WTC11 (cell line): ENCODE data around the gene CXXC1. TPM values are rescaled to one million over a fixed set of nuclear protein-coding genes. Genes with fewer than 3 reads are reported as not detected.
A peak's percentile ranks its signal among the peaks of the same experiment; 100 is the strongest.

Experiments used
- ATAC-seq: fragments of 200-7000 bp; cut with Tn5 transposase; 2 replicates; pipeline ENCODE4 v1.10.0; 2021; ENCODE audit warnings: mild to moderate bottlenecking, moderate library complexity
- CTCF ChIA-PET: fragments of 300-600 bp; sonication (Branson Sonifier 250); formaldehyde crosslinking; loops from one replicate; lab custom pipeline; 2021; ENCODE audit warnings: antibody characterized with exemption; lab: Charles Lee
- POLR2A ChIA-PET: fragments of 350-600 bp; sonication (Branson Sonifier 250); formaldehyde crosslinking; loops from one replicate; lab custom pipeline; 2021; ENCODE audit warnings: antibody characterized with exemption; lab: Charles Lee
- DNase-seq: peaks from one replicate; pipeline ENCODE4 v3.0.0; 2021; ENCODE audit warnings: low spot score
- H3K27ac Mint-ChIP-seq: 2 replicates; pipeline ENCODE4 v1.8.0; 2021; ENCODE audit warnings: mixed read lengths
- H3K27me3 Mint-ChIP-seq: 2 replicates; pipeline ENCODE4 v1.8.0; 2021; ENCODE audit warnings: low read depth, mild to moderate bottlenecking, moderate library complexity, mixed read lengths
- H3K36me3 Mint-ChIP-seq: 2 replicates; pipeline ENCODE4 v1.8.0; 2021; ENCODE audit warnings: mixed read lengths
- H3K4me1 Mint-ChIP-seq: 2 replicates; pipeline ENCODE4 v1.8.0; 2022; ENCODE audit warnings: mixed read lengths
- H3K4me3 Mint-ChIP-seq: 2 replicates; pipeline ENCODE4 v1.8.0; 2021; ENCODE audit warnings: mild to moderate bottlenecking, moderate library complexity, mixed read lengths
- H3K9me3 Mint-ChIP-seq: 2 replicates; pipeline ENCODE4 v1.8.0; 2021; ENCODE audit warnings: mixed read lengths
- ATF2 ChIP-seq: sonication (generic); formaldehyde crosslinking; IDR thresholded peaks from 2 replicates; pipeline ENCODE4 v1.8.1; 2022; ENCODE audit warnings: low read depth, missing genetic modification reagents, borderline replicate concordance
- CBFB ChIP-seq: sonication (generic); formaldehyde crosslinking; IDR thresholded peaks from 2 replicates; pipeline ENCODE4 v1.8.1; 2022; ENCODE audit warnings: mild to moderate bottlenecking, low read depth, missing genetic modification reagents
- ERG ChIP-seq: fragments of 250-450 bp; sonication (Bioruptor Pico); IDR thresholded peaks from 2 replicates; pipeline ENCODE4 v1.8.0; 2021; ENCODE audit warnings: mild to moderate bottlenecking
- ETV6 ChIP-seq: sonication (generic); formaldehyde crosslinking; IDR thresholded peaks from 2 replicates; pipeline ENCODE4 v1.8.1; 2022; ENCODE audit warnings: mild to moderate bottlenecking, missing genetic modification reagents
- JAZF1 ChIP-seq: fragments of 250-450 bp; sonication (Bioruptor Pico); IDR thresholded peaks from 2 replicates; pipeline ENCODE4 v1.9.0; 2021; ENCODE audit warnings: moderate library complexity, mild to moderate bottlenecking, inconsistent platforms
- JUN ChIP-seq: sonication (generic); formaldehyde crosslinking; IDR thresholded peaks from 2 replicates; pipeline ENCODE4 v1.8.0; 2023; ENCODE audit warnings: mild to moderate bottlenecking, missing genetic modification reagents
- PRRX2 ChIP-seq: fragments of 250-450 bp; sonication (Bioruptor Pico); IDR thresholded peaks from 2 replicates; pipeline ENCODE4 v1.8.0; 2021; ENCODE audit warnings: mild to moderate bottlenecking
- SMAD4 ChIP-seq: sonication (generic); formaldehyde crosslinking; IDR thresholded peaks from 2 replicates; pipeline ENCODE4 v1.8.0; 2022; ENCODE audit warnings: mild to moderate bottlenecking, missing genetic modification reagents
- TEAD1 ChIP-seq: sonication (generic); formaldehyde crosslinking; IDR thresholded peaks from 2 replicates; pipeline ENCODE4 v1.8.0; 2022; ENCODE audit warnings: mild to moderate bottlenecking, missing genetic modification reagents
- ZMAT4 ChIP-seq: fragments of 250-450 bp; sonication (Bioruptor Pico); IDR thresholded peaks from 2 replicates; pipeline ENCODE4 v1.9.0; 2021; ENCODE audit warnings: mild to moderate bottlenecking
- ZNF396 ChIP-seq: fragments of 250-450 bp; sonication (Bioruptor Pico); IDR thresholded peaks from 2 replicates; pipeline ENCODE4 v1.8.0; 2021; ENCODE audit warnings: mild to moderate bottlenecking, moderate library complexity, borderline replicate concordance
- ZNF425 ChIP-seq: fragments of 250-450 bp; sonication (Bioruptor Pico); conservative IDR thresholded peaks from 2 replicates; pipeline ENCODE4 v1.9.0; 2021; ENCODE audit warnings: mild to moderate bottlenecking
- total RNA-seq: library from RNA; stranded (reverse); gene quantifications from 3 replicates; pipeline ENCODE4 v1.2.3, GENCODE V29; 2021
- TF ChIP-seq, protein P1 (sequence below): fragments of 200-600 bp; IDR thresholded peaks from 2 replicates; pipeline ENCODE4 v1.8.0; 2022; ENCODE audit warnings: antibody characterized with exemption
- TF ChIP-seq, protein P2 (sequence below): sonication (generic); formaldehyde crosslinking; conservative IDR thresholded peaks from 2 replicates; pipeline ENCODE4 v1.8.1; 2022; ENCODE audit warnings: mild to moderate bottlenecking, missing genetic modification reagents
- TF ChIP-seq, protein P3 (sequence below): sonication (generic); formaldehyde crosslinking; IDR thresholded peaks from 2 replicates; pipeline ENCODE4 v1.8.0; 2023; ENCODE audit warnings: missing genetic modification reagents
- TF ChIP-seq, protein P4 (sequence below): sonication (generic); formaldehyde crosslinking; conservative IDR thresholded peaks from 2 replicates; pipeline ENCODE4 v1.8.1; 2023; ENCODE audit warnings: mild to moderate bottlenecking, low read depth, missing genetic modification reagents, moderate library complexity
- TF ChIP-seq, protein P5 (sequence below): fragments of 250-450 bp; sonication (Bioruptor Pico); IDR thresholded peaks from 2 replicates; pipeline ENCODE4 v1.9.0; 2021; ENCODE audit warnings: mild to moderate bottlenecking
- TF ChIP-seq, protein P6 (sequence below): sonication (generic); formaldehyde crosslinking; IDR thresholded peaks from 2 replicates; pipeline ENCODE4 v1.8.0; 2022; ENCODE audit warnings: mild to moderate bottlenecking, missing genetic modification reagents

The CXXC1 gene
- total RNA-seq, 1 experiment from 2014 or later: 94.5 TPM

- Mint-ChIP-seq H3K27ac (no peak overlapping the region), H3K9me3 (peaks cover 63% of the 10 kb centered on the region), H3K36me3 (peaks cover 38% of the 10 kb centered on the region), H3K4me1 (no peaks in the 10 kb centered on the region), H3K4me3 (no peak overlapping the region), H3K27me3 (peaks cover 20% of the 10 kb centered on the region)
- no peak for DNase-seq
- CTCF ChIA-PET: no interaction called here
- no peak for TF ChIP-seq JAZF1 (CRISPR knock-in tag)
- no peak for TF ChIP-seq ATF2
- TF ChIP-seq ZNF396 (CRISPR knock-in tag): no peak
- TF ChIP-seq, protein P1, sequence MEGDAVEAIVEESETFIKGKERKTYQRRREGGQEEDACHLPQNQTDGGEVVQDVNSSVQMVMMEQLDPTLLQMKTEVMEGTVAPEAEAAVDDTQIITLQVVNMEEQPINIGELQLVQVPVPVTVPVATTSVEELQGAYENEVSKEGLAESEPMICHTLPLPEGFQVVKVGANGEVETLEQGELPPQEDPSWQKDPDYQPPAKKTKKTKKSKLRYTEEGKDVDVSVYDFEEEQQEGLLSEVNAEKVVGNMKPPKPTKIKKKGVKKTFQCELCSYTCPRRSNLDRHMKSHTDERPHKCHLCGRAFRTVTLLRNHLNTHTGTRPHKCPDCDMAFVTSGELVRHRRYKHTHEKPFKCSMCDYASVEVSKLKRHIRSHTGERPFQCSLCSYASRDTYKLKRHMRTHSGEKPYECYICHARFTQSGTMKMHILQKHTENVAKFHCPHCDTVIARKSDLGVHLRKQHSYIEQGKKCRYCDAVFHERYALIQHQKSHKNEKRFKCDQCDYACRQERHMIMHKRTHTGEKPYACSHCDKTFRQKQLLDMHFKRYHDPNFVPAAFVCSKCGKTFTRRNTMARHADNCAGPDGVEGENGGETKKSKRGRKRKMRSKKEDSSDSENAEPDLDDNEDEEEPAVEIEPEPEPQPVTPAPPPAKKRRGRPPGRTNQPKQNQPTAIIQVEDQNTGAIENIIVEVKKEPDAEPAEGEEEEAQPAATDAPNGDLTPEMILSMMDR: no peak
- no peak for TF ChIP-seq SMAD4 (CRISPR knock-in tag)
- TF ChIP-seq, protein P2, sequence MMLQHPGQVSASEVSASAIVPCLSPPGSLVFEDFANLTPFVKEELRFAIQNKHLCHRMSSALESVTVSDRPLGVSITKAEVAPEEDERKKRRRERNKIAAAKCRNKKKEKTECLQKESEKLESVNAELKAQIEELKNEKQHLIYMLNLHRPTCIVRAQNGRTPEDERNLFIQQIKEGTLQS (CRISPR knock-in tag): no peak
- ATAC-seq: no peak
- POLR2A ChIA-PET: no interaction called here
These were observed 47.4 kb downstream of the CXXC1 start for GRCh38 chr18:50240080-50240563.

GRCh38 chr18:50232419-50232818 lies 55.1 kb downstream of the CXXC1 start:
- H3K27me3 Mint-ChIP-seq: peaks cover 19% of the 10 kb centered on the region
- CTCF ChIA-PET: interaction anchor here (0.9 to 2.3 kb wide), 4 partner anchors 14 to 36 kb away, joined by 3 to 7 read pairs (median 4); no protein-coding TSS in a partner anchor
- ATAC-seq (peak; percentile 47), DNase-seq (no peak)
- POLR2A ChIA-PET: no interaction called here
- peaks cover 34% of the 10 kb centered on the region for H3K9me3 Mint-ChIP-seq
- peaks cover 11% of the 10 kb centered on the region; the same call in 1 of the 2 replicates for H3K36me3 Mint-ChIP-seq
- no peak overlapping the region; the same call in 1 of the 2 replicates for H3K27ac Mint-ChIP-seq
- H3K4me1 Mint-ChIP-seq: peaks cover 11% of the 10 kb centered on the region
- no peak overlapping the region for H3K4me3 Mint-ChIP-seq
- TF ChIP-seq PRRX2 (no peak), ZNF425 (no peak), ATF2 (no peak), ZMAT4 (CRISPR knock-in tag) (no peak), TEAD1 (CRISPR knock-in tag) (no peak), ETV6 (CRISPR knock-in tag) (no peak), ERG (CRISPR knock-in tag) (no peak), CBFB (CRISPR knock-in tag) (no peak), JUN (no peak)
- TF ChIP-seq, protein P3, sequence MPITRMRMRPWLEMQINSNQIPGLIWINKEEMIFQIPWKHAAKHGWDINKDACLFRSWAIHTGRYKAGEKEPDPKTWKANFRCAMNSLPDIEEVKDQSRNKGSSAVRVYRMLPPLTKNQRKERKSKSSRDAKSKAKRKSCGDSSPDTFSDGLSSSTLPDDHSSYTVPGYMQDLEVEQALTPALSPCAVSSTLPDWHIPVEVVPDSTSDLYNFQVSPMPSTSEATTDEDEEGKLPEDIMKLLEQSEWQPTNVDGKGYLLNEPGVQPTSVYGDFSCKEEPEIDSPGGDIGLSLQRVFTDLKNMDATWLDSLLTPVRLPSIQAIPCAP (CRISPR knock-in tag): no peak
- TF ChIP-seq, protein P4, sequence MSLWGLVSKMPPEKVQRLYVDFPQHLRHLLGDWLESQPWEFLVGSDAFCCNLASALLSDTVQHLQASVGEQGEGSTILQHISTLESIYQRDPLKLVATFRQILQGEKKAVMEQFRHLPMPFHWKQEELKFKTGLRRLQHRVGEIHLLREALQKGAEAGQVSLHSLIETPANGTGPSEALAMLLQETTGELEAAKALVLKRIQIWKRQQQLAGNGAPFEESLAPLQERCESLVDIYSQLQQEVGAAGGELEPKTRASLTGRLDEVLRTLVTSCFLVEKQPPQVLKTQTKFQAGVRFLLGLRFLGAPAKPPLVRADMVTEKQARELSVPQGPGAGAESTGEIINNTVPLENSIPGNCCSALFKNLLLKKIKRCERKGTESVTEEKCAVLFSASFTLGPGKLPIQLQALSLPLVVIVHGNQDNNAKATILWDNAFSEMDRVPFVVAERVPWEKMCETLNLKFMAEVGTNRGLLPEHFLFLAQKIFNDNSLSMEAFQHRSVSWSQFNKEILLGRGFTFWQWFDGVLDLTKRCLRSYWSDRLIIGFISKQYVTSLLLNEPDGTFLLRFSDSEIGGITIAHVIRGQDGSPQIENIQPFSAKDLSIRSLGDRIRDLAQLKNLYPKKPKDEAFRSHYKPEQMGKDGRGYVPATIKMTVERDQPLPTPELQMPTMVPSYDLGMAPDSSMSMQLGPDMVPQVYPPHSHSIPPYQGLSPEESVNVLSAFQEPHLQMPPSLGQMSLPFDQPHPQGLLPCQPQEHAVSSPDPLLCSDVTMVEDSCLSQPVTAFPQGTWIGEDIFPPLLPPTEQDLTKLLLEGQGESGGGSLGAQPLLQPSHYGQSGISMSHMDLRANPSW (CRISPR knock-in tag): no peak
- TF ChIP-seq, protein P5, sequence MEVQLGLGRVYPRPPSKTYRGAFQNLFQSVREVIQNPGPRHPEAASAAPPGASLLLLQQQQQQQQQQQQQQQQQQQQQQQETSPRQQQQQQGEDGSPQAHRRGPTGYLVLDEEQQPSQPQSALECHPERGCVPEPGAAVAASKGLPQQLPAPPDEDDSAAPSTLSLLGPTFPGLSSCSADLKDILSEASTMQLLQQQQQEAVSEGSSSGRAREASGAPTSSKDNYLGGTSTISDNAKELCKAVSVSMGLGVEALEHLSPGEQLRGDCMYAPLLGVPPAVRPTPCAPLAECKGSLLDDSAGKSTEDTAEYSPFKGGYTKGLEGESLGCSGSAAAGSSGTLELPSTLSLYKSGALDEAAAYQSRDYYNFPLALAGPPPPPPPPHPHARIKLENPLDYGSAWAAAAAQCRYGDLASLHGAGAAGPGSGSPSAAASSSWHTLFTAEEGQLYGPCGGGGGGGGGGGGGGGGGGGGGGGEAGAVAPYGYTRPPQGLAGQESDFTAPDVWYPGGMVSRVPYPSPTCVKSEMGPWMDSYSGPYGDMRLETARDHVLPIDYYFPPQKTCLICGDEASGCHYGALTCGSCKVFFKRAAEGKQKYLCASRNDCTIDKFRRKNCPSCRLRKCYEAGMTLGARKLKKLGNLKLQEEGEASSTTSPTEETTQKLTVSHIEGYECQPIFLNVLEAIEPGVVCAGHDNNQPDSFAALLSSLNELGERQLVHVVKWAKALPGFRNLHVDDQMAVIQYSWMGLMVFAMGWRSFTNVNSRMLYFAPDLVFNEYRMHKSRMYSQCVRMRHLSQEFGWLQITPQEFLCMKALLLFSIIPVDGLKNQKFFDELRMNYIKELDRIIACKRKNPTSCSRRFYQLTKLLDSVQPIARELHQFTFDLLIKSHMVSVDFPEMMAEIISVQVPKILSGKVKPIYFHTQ: no peak
- TF ChIP-seq, protein P6, sequence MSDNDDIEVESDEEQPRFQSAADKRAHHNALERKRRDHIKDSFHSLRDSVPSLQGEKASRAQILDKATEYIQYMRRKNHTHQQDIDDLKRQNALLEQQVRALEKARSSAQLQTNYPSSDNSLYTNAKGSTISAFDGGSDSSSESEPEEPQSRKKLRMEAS (CRISPR knock-in tag): no peak
